Measurements from ENCODE around the gene GSTP1.

DNA sequence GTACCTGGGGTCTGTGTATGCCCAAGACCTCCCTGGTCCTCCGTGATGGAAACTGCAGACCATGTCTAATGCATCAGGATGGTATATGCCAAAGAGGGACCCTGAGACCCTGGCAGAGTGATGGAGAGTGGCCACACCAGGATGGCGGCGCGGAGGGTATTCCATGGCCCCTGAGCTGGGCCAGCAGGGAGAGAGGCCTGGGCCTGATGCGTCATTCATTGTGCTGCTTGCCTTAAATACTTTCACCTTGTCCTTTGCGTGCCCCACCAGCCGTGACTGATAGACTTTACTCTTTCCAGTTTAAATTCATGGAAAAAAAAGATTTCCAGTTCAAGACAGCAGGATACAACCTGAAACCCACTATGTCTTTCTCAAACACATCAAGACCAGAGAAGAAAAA is 17.5 kb downstream of the GSTP1 start:
- TF ChIP-seq, protein P1, sequence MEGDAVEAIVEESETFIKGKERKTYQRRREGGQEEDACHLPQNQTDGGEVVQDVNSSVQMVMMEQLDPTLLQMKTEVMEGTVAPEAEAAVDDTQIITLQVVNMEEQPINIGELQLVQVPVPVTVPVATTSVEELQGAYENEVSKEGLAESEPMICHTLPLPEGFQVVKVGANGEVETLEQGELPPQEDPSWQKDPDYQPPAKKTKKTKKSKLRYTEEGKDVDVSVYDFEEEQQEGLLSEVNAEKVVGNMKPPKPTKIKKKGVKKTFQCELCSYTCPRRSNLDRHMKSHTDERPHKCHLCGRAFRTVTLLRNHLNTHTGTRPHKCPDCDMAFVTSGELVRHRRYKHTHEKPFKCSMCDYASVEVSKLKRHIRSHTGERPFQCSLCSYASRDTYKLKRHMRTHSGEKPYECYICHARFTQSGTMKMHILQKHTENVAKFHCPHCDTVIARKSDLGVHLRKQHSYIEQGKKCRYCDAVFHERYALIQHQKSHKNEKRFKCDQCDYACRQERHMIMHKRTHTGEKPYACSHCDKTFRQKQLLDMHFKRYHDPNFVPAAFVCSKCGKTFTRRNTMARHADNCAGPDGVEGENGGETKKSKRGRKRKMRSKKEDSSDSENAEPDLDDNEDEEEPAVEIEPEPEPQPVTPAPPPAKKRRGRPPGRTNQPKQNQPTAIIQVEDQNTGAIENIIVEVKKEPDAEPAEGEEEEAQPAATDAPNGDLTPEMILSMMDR (IDR thresholded peaks at IDR 0.05; ENCODE audit: control extremely low read depth in 1 of 3, insufficient read depth in 1 of 3, low read depth in 1 of 3, low read length in 3 of 3): no peak
- TF ChIP-seq ZNF274 (IDR thresholded peaks at IDR 0.05; ENCODE audit: borderline replicate concordance, extremely low read depth, low read length) (no peak), RFX5 (IDR thresholded peaks at IDR 0.05; ENCODE audit: borderline replicate concordance, low read depth, low read length) (no peak), EZH2 (IDR thresholded peaks at IDR 0.05; ENCODE audit: low read depth, low read length, severe bottlenecking) (no peak), JUND (IDR thresholded peaks at IDR 0.05; ENCODE audit: low read length) (no peak), RBBP5 (IDR thresholded peaks at IDR 0.05; ENCODE audit: borderline replicate concordance, low read depth, low read length) (no peak), POLR2A (IDR thresholded peaks at IDR 0.05; ENCODE audit: control extremely low read depth in 1 of 2, low read depth in 2 of 2, low read length in 2 of 2) (no peak), YY1 (IDR thresholded peaks at IDR 0.05; ENCODE audit: low read depth, low read length) (no peak)
- TF ChIP-seq, protein P2, sequence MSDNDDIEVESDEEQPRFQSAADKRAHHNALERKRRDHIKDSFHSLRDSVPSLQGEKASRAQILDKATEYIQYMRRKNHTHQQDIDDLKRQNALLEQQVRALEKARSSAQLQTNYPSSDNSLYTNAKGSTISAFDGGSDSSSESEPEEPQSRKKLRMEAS (IDR thresholded peaks at IDR 0.05): no peak
- TF ChIP-seq, protein P3, sequence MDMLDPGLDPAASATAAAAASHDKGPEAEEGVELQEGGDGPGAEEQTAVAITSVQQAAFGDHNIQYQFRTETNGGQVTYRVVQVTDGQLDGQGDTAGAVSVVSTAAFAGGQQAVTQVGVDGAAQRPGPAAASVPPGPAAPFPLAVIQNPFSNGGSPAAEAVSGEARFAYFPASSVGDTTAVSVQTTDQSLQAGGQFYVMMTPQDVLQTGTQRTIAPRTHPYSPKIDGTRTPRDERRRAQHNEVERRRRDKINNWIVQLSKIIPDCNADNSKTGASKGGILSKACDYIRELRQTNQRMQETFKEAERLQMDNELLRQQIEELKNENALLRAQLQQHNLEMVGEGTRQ (IDR thresholded peaks at IDR 0.05; ENCODE audit: low read length): no peak
